Hepatocyte (in vitro differentiated cells): ENCODE measurements around the gene ELOVL3. TPM values are rescaled to one million over a fixed set of nuclear protein-coding genes. Genes with fewer than 3 reads are reported as not detected.
A peak's percentile ranks its signal among the peaks of the same experiment; 100 is the strongest.

ENCODE experiments used
- DNase-seq: peaks from one replicate; pipeline ENCODE4 v3.0.0-alpha.2; 2016; ENCODE audit warnings: low spot score
- H2AFZ ChIP-seq: fragments of 200-600 bp; sonication (generic); 2 replicates; pipeline ENCODE4 v1.6.0; 2016; ENCODE audit warnings: antibody characterized with exemption, mild to moderate bottlenecking
- H3K27ac ChIP-seq: fragments of 200-600 bp; sonication (generic); 2 replicates; pipeline ENCODE4 v1.5.1; 2016; ENCODE audit warnings: mild to moderate bottlenecking
- H3K27me3 ChIP-seq: fragments of 200-600 bp; sonication (generic); 2 replicates; pipeline ENCODE4 v1.6.1; 2016
- H3K36me3 ChIP-seq: fragments of 200-600 bp; sonication (generic); replicated peaks from 2 replicates; pipeline ENCODE4 v1.5.1; 2016; ENCODE audit warnings: low read depth; ENCODE audit not compliant: insufficient read depth
- H3K4me1 ChIP-seq: fragments of 200-600 bp; sonication (generic); 2 replicates; pipeline ENCODE4 v1.5.1; 2016; ENCODE audit warnings: mild to moderate bottlenecking, moderate library complexity; ENCODE audit not compliant: insufficient read depth
- H3K4me2 ChIP-seq: fragments of 200-600 bp; sonication (generic); 2 replicates; pipeline ENCODE4 v1.6.0; 2016
- H3K4me3 ChIP-seq: fragments of 200-600 bp; sonication (generic); 2 replicates; pipeline ENCODE4 v1.5.1; 2016; ENCODE audit warnings: mild to moderate bottlenecking
- H3K79me2 ChIP-seq: fragments of 200-600 bp; sonication (generic); 2 replicates; pipeline ENCODE4 v1.6.0; 2017; ENCODE audit warnings: mild to moderate bottlenecking
- H3K9me2 ChIP-seq: fragments of 200-600 bp; sonication (generic); replicated peaks from 2 replicates; pipeline ENCODE4 v1.6.0; 2017; ENCODE audit warnings: mild to moderate bottlenecking; ENCODE audit not compliant: insufficient read depth
- H3K9me3 ChIP-seq: fragments of 200-600 bp; sonication (generic); 2 replicates; pipeline ENCODE4 v1.5.1; 2016; ENCODE audit warnings: low read depth, mild to moderate bottlenecking
- H4K20me1 ChIP-seq: fragments of 200-600 bp; sonication (generic); 2 replicates; pipeline ENCODE4 v1.6.0; 2016; ENCODE audit warnings: mild to moderate bottlenecking; ENCODE audit not compliant: insufficient read depth, poor library complexity, severe bottlenecking
- EZH2 ChIP-seq: fragments of 200-600 bp; sonication (generic); IDR thresholded peaks from 2 replicates; pipeline ENCODE4 v1.6.1; 2016; ENCODE audit warnings: antibody characterized with exemption, mild to moderate bottlenecking, borderline replicate concordance
- EZH2phosphoT487 ChIP-seq: fragments of 200-600 bp; sonication (generic); IDR thresholded peaks from one replicate; pipeline ENCODE4 v1.6.1; 2018; ENCODE audit warnings: antibody characterized with exemption, mild to moderate bottlenecking, low read depth, moderate library complexity; ENCODE audit not compliant: unreplicated experiment, severe bottlenecking
- WGBS: methylation state at CpG from one replicate; pipeline ENCODE4 v1.1.6; 2016; ENCODE audit warnings: low lambda C conversion rate; ENCODE audit errors: missing lambda C conversion rate; 5-methylcytosine and 5-hydroxymethylcytosine counted together
- polyA plus RNA-seq: library from polyadenylated mRNA; unstranded; fragments of >200 nt; fragmentation: Nextera tagmentation; extraction: Ambion mirVana; gene quantifications from 2 replicates; pipeline ENCODE4 v1.2.1, GENCODE V29; 2016
- total RNA-seq: library from RNA; depleted of rRNA; stranded (reverse); fragments of >200 nt; gene quantifications from 2 replicates; pipeline ENCODE4 v1.2.3, GENCODE V29; 2014
- TF ChIP-seq, protein P1 (sequence below): fragments of 200-600 bp; sonication (generic); IDR thresholded peaks from 2 replicates; pipeline ENCODE4 v1.5.1; 2016; ENCODE audit warnings: antibody characterized with exemption, mild to moderate bottlenecking; ENCODE audit not compliant: poor library complexity

The ELOVL3 gene
- total and polyA plus RNA-seq, 2 experiments from 2014 or later, result not detected

GRCh38 chr10:102245082-102245931 is 19.2 kb downstream of the ELOVL3 start, which contains the start of gene GBF1:
Gene GBF1 (plus strand): TSS chr10:102245532. CDS start chr10:102258939, 13,407 bp downstream.
- H3K27me3 ChIP-seq, result peaks cover 9% of the 10 kb centered on the region
- TF ChIP-seq EZH2phosphoT487 (no peak), EZH2 (no peak)
- TF ChIP-seq, protein P1, sequence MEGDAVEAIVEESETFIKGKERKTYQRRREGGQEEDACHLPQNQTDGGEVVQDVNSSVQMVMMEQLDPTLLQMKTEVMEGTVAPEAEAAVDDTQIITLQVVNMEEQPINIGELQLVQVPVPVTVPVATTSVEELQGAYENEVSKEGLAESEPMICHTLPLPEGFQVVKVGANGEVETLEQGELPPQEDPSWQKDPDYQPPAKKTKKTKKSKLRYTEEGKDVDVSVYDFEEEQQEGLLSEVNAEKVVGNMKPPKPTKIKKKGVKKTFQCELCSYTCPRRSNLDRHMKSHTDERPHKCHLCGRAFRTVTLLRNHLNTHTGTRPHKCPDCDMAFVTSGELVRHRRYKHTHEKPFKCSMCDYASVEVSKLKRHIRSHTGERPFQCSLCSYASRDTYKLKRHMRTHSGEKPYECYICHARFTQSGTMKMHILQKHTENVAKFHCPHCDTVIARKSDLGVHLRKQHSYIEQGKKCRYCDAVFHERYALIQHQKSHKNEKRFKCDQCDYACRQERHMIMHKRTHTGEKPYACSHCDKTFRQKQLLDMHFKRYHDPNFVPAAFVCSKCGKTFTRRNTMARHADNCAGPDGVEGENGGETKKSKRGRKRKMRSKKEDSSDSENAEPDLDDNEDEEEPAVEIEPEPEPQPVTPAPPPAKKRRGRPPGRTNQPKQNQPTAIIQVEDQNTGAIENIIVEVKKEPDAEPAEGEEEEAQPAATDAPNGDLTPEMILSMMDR, result no peak
- DNase-seq, result peak; percentile 97
- no peaks in the 10 kb centered on the region for H3K9me2 ChIP-seq
- peaks cover 26% of the 10 kb centered on the region for H3K4me1 ChIP-seq
- peak within 1 kb of the TSS; percentile 70 for H2AFZ ChIP-seq
- whole genome bisulfite sequencing, result 2% methylated on average over 47 of the region's 47 CpGs
- H3K27ac ChIP-seq, result peak within 1 kb of the TSS; percentile 83
- H3K4me2 ChIP-seq, result peak within 1 kb of the TSS; percentile 91
- H4K20me1 ChIP-seq, result peaks cover 44% of the 10 kb centered on the region
- H3K79me2 ChIP-seq, result peaks cover 46% of the 10 kb centered on the region
- no peaks in the 10 kb centered on the region for H3K9me3 ChIP-seq
- H3K36me3 ChIP-seq, result no peaks in the 10 kb centered on the region
- H3K4me3 ChIP-seq, result peak within 1 kb of the TSS; percentile 55

- Histone ChIP-seq H3K36me3 (no peaks in the 10 kb centered on the region), H3K4me3 (peak overlapping the region; percentile 55), H3K4me1 (peaks cover 26% of the 10 kb centered on the region), H3K27me3 (peaks cover 3% of the 10 kb centered on the region), H3K4me2 (peak overlapping the region; percentile 91), H4K20me1 (peaks cover 49% of the 10 kb centered on the region), H3K79me2 (peaks cover 52% of the 10 kb centered on the region), H3K27ac (peak overlapping the region; percentile 83), H3K9me3 (no peaks in the 10 kb centered on the region), H3K9me2 (no peaks in the 10 kb centered on the region), H2AFZ (peak overlapping the region; percentile 20)
- DNase-seq, result no peak
- TF ChIP-seq, protein P1, result no peak
- TF ChIP-seq EZH2phosphoT487 (no peak), EZH2 (no peak)
- 3% methylated on average over 4 of the region's 4 CpGs for WGBS
Observed at GRCh38 chr10:102245932-102246251, 19.8 kb downstream of the ELOVL3 start.

GRCh38 chr10:102246261-102246660 is 20.2 kb downstream of the ELOVL3 start:
- peak overlapping the region; percentile 83 for H3K27ac ChIP-seq
- peaks cover 26% of the 10 kb centered on the region for H3K4me1 ChIP-seq
- 22% methylated on average over 3 of the region's 3 CpGs for WGBS
- H3K9me2 ChIP-seq, result no peaks in the 10 kb centered on the region
- peak overlapping the region; percentile 55 for H3K4me3 ChIP-seq
- peak overlapping the region; percentile 91 for H3K4me2 ChIP-seq
- no peaks in the 10 kb centered on the region for H3K36me3 ChIP-seq
- peak overlapping the region; percentile 20 for H2AFZ ChIP-seq
- peak; percentile 48 for DNase-seq
- H3K9me3 ChIP-seq, result no peaks in the 10 kb centered on the region
- TF ChIP-seq, protein P1, result no peak
- no peak for TF ChIP-seq EZH2
- no peak for TF ChIP-seq EZH2phosphoT487
- peaks cover 56% of the 10 kb centered on the region for H3K79me2 ChIP-seq
- H4K20me1 ChIP-seq, result peaks cover 53% of the 10 kb centered on the region
- H3K27me3 ChIP-seq, result no peaks in the 10 kb centered on the region
